IMR-90 (cell line): ENCODE measurements around the gene FNBP1. TPM values are rescaled to one million over a fixed set of nuclear protein-coding genes. Genes with fewer than 3 reads are reported as not detected.
"Not testable (repeated sequence)": the region's sequence is repeated elsewhere in the genome, so short reads cannot be mapped to it uniquely, and the experiment has no call there.

Experiments used
- ATAC-seq: fragments of 200-7000 bp; cut with Tn5 transposase; 2 replicates; pipeline ENCODE4 v1.9.1; 2020; ENCODE audit warnings: low read depth, mild to moderate bottlenecking, moderate library complexity
- BruUV-seq: library from RNA; stranded (reverse); fragments of 400-500 nt; replicated peaks from 2 replicates; lab custom pipeline; 2021; lab: Mats Ljungman, UMichigan
- CTCF ChIA-PET: fragments of 300-600 bp; formaldehyde crosslinking; extraction: SDS; loops from one replicate; lab custom pipeline; 2021; ENCODE audit warnings: antibody characterized with exemption; lab: Yijun Ruan, JAX
- POLR2A ChIA-PET: fragments of 300-600 bp; sonication (Branson Sonifier 250); formaldehyde crosslinking; loops from one replicate; lab custom pipeline; 2022; ENCODE audit warnings: antibody characterized with exemption; ENCODE audit not compliant: unreplicated experiment; lab: Charles Lee
- DNase-seq: peaks from one replicate; pipeline ENCODE4 v3.0.0; 2013
- H2AFZ ChIP-seq: replicated peaks from 2 replicates; pipeline ENCODE3; 2013; ENCODE audit warnings: low read length, mild to moderate bottlenecking; ENCODE audit not compliant: poor library complexity
- H2AK5ac ChIP-seq: 2 replicates; pipeline ENCODE4 v1.6.1; 2013; ENCODE audit warnings: low read depth, low read length, inconsistent platforms
- H2AK9ac ChIP-seq: replicated peaks from 2 replicates; pipeline ENCODE3; 2013; ENCODE audit warnings: mild to moderate bottlenecking, low read depth, low read length, moderate library complexity; ENCODE audit not compliant: poor library complexity
- H2BK120ac ChIP-seq: 2 replicates; pipeline ENCODE4 v1.6.1; 2013; ENCODE audit warnings: low read depth, low read length, inconsistent platforms
- H2BK15ac ChIP-seq: 3 replicates; pipeline ENCODE4 v1.6.1; 2013; ENCODE audit warnings: low read depth, low read length, inconsistent platforms
- H2BK20ac ChIP-seq: 2 replicates; pipeline ENCODE4 v1.6.1; 2013; ENCODE audit warnings: low read depth, mild to moderate bottlenecking, inconsistent platforms, low read length, moderate library complexity
- H2BK5ac ChIP-seq: 2 replicates; pipeline ENCODE4 v1.6.1; 2013; ENCODE audit warnings: mild to moderate bottlenecking, low read depth, low read length, inconsistent platforms; ENCODE audit not compliant: poor library complexity, severe bottlenecking
- H3K14ac ChIP-seq: replicated peaks from 2 replicates; pipeline ENCODE4 v1.6.1; 2013; ENCODE audit warnings: low read depth, low read length, inconsistent platforms
- H3K18ac ChIP-seq: 2 replicates; pipeline ENCODE4 v1.6.1; 2013; ENCODE audit warnings: low read depth, low read length, control low read depth
- H3K23ac ChIP-seq: 2 replicates; pipeline ENCODE4 v1.6.1; 2013; ENCODE audit warnings: low read depth, low read length, inconsistent platforms
- H3K27ac ChIP-seq: 2 replicates; pipeline ENCODE4 v1.5.1; 2013; ENCODE audit warnings: mild to moderate bottlenecking, control low read depth, low read length; ENCODE audit not compliant: insufficient read depth
- H3K27me3 ChIP-seq: 2 replicates; pipeline ENCODE4 v1.6.1; 2013; ENCODE audit warnings: low read length; ENCODE audit not compliant: control insufficient read depth, insufficient read depth
- H3K36me3 ChIP-seq: 2 replicates; pipeline ENCODE4 v1.6.1; 2013; ENCODE audit warnings: low read length, mixed read lengths; ENCODE audit not compliant: control insufficient read depth, insufficient read depth
- H3K4ac ChIP-seq: 2 replicates; pipeline ENCODE4 v1.6.1; 2013; ENCODE audit warnings: low read depth, low read length, inconsistent platforms
- H3K4me1 ChIP-seq: 2 replicates; pipeline ENCODE4 v1.6.1; 2013; ENCODE audit warnings: low read length, mixed read lengths; ENCODE audit not compliant: control insufficient read depth, insufficient read depth
- H3K4me2 ChIP-seq: 2 replicates; pipeline ENCODE4 v1.6.1; 2013; ENCODE audit warnings: low read depth, mild to moderate bottlenecking, control low read depth, low read length, moderate library complexity
- H3K4me3 ChIP-seq: 2 replicates; pipeline ENCODE4 v1.5.1; 2013; ENCODE audit warnings: low read depth, mild to moderate bottlenecking, control low read depth, low read length, moderate library complexity; ENCODE audit not compliant: insufficient read depth
- H3K56ac ChIP-seq: 2 replicates; pipeline ENCODE4 v1.6.1; 2013; ENCODE audit warnings: low read length, inconsistent platforms; ENCODE audit not compliant: insufficient read depth; ENCODE audit errors: extremely low read depth
- H3K79me1 ChIP-seq, 2 experiments: 2 replicates each; pipeline ENCODE4 v1.6.1; 2013; ENCODE audit warnings: low read length in 2 of 2, inconsistent platforms in 1 of 2, low read depth in 1 of 2
- H3K9ac ChIP-seq: 2 replicates; pipeline ENCODE4 v1.6.1; 2013; ENCODE audit warnings: low read depth, low read length, control low read depth
- H3K9me1 ChIP-seq: 2 replicates; pipeline ENCODE4 v1.6.1; 2013; ENCODE audit warnings: low read length, inconsistent platforms; ENCODE audit not compliant: insufficient read depth
- H3K9me3 ChIP-seq: 2 replicates; pipeline ENCODE4 v1.6.1; 2013; ENCODE audit warnings: low read length; ENCODE audit not compliant: control insufficient read depth, insufficient read depth
- H4K20me1 ChIP-seq: 2 replicates; pipeline ENCODE4 v1.6.1; 2013; ENCODE audit warnings: low read length, inconsistent platforms; ENCODE audit not compliant: insufficient read depth
- H4K5ac ChIP-seq: 2 replicates; pipeline ENCODE4 v1.6.1; 2013; ENCODE audit warnings: mild to moderate bottlenecking, low read depth, low read length, control low read depth
- H4K8ac ChIP-seq, 2 experiments: 2 replicates each; pipeline ENCODE4 v1.6.1; 2013; ENCODE audit warnings: low read depth in 2 of 2, low read length in 2 of 2, control low read depth in 1 of 2, inconsistent platforms in 1 of 2
- H4K91ac ChIP-seq: 2 replicates; pipeline ENCODE4 v1.6.1; 2013; ENCODE audit warnings: low read depth, low read length, inconsistent platforms; ENCODE audit not compliant: insufficient read depth
- CEBPB ChIP-seq: IDR thresholded peaks from 2 replicates; pipeline ENCODE4 v1.6.1; 2012; ENCODE audit warnings: low read depth, low read length, improper control_type of control experiment
- WGBS, 2 experiments: methylation state at CpG; one replicate each; pipeline versions ENCODE4 v1.1.5 to v1.1.7; 2013; ENCODE audit warnings: missing lambda C conversion rate in 2 of 2; ENCODE audit not compliant: insufficient read length in 1 of 2; ENCODE audit errors: extremely low coverage in 2 of 2; 5-methylcytosine and 5-hydroxymethylcytosine counted together
- dilution Hi-C: fragments of 300-500 bp; cut with HindIII; formaldehyde crosslinking; loops from one replicate; pipeline ENCODE4 v1.14.3; 2018; ENCODE audit warnings: low sequenced_read_pairs; ENCODE audit not compliant: unreplicated experiment
- in situ Hi-C: fragments of 300-500 bp; cut with MboI; formaldehyde crosslinking; loops from 3 replicates; pipeline ENCODE4 v1.14.3; 2019; ENCODE audit warnings: low sequenced_read_pairs, inconsistent platforms, mixed read lengths
- intact Hi-C: fragments of 100-400 bp; cut with micrococcal nuclease; formaldehyde crosslinking; loops from 2 replicates; pipeline ENCODE4 v1.10.0; 2022
- polyA plus RNA-seq, 3 experiments: library from polyadenylated mRNA; depleted of rRNA; stranded (reverse); fragments of >200 nt; gene quantifications; 2 replicates each; pipeline ENCODE4 v1.2.3, GENCODE V29; 2012; ENCODE audit warnings: low replicate concordance in 1 of 3
- total RNA-seq: library from RNA; depleted of rRNA; stranded (reverse); fragments of >200 nt; gene quantifications from 2 replicates; pipeline ENCODE4 v1.2.3, GENCODE V29; 2012

The FNBP1 gene
- total and polyA plus RNA-seq, 2 of the 4 experiments (the other 2 are of a cell fraction) = 10.3 to 15.4 TPM

DNA sequence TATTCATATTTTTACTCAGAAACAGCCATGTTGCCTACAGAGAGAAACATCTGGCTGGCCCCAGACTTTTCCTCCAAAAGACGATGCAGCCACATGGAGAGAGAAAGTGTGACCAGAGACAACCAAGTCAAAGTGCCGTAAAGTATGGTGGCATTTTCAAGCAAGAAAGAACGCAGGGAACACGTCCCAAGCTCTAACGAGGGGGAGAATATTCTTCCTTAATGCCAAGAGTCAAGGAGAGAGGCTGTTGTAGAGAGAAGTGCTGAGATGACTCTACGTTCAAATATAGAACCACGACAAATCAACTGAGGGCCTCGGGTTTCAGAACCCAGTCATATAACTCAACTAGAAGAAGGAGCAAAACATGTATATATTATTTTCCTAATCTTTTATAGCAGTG lies 55.9 kb downstream of the FNBP1 start:
- no peak overlapping the region for H3K23ac ChIP-seq
- peak; percentile 23 for DNase-seq
- no peak for TF ChIP-seq CEBPB
- CTCF ChIA-PET = no interaction called here
- H3K9me3 ChIP-seq = no peaks in the 10 kb centered on the region
- POLR2A ChIA-PET = no interaction called here
- no peak overlapping the region for H2AFZ ChIP-seq
- H4K5ac ChIP-seq = no peak overlapping the region
- BruUV-seq = no TSS peak
- peaks cover 6% of the 10 kb centered on the region; the same call in 1 of the 2 replicates for H3K9me1 ChIP-seq
- no peak for ATAC-seq
- H3K9ac ChIP-seq = no peak overlapping the region
- H3K4me1 ChIP-seq = peaks cover 11% of the 10 kb centered on the region
- no peak overlapping the region for H2BK120ac ChIP-seq
- no peaks in the 10 kb centered on the region for H3K27me3 ChIP-seq
- no peak overlapping the region for H2BK5ac ChIP-seq
- WGBS, 2 experiments = 60% methylated on average over 1 of the region's 8 CpGs; no CpG with 5 or more reads in 1 of the 2 experiments
- H3K14ac ChIP-seq = no peak overlapping the region
- no peak overlapping the region for H4K91ac ChIP-seq
- intact Hi-C loops (no loop called here), dilution Hi-C loops (no loop called here), in situ Hi-C loops (no loop called here)
- H2BK15ac ChIP-seq = no peak overlapping the region
- H3K79me1 ChIP-seq = peaks cover 17 to 31% of the 10 kb centered on the region in 2 experiments; a peak in 3 of 4 replicates
- no peak overlapping the region for H3K18ac ChIP-seq
- no peaks in the 10 kb centered on the region; the same call in 1 of the 2 replicates for H3K36me3 ChIP-seq
- H3K56ac ChIP-seq = no peak overlapping the region
- H3K27ac ChIP-seq = no peak overlapping the region
- no peak overlapping the region for H3K4me2 ChIP-seq
- H2AK5ac ChIP-seq = no peak overlapping the region
- H3K4ac ChIP-seq = no peak overlapping the region
- H4K8ac ChIP-seq = no peak overlapping the region
- H3K4me3 ChIP-seq = no peak overlapping the region
- no peak overlapping the region for H2AK9ac ChIP-seq
- H2BK20ac ChIP-seq = no peak overlapping the region
- H4K20me1 ChIP-seq = peaks cover 1% of the 10 kb centered on the region; the same call in 1 of the 2 replicates

DNA sequence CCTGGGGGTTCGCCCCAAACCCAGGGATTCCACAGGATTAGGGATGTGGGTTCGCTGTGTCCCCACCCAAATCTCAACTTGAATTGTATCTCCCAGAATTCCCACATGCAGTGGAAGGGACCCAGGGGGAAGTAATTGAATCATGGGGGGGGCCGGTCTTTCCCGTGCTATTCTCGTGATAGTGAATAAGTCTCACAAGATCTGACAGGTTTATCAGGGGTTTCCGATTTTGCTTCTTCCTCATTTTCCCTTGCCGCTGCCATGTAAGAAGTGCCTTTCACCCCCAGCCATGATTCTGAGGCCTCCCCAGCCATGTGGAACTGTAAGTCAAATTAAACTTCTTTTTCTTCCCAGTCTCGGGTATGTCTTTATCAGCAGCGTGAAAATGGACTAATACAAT lies 58.4 kb downstream of the FNBP1 start:
- dilution Hi-C loops, H3K4me1 ChIP-seq, H3K18ac ChIP-seq, H3K4me3 ChIP-seq, H3K9me1 ChIP-seq, H2BK20ac ChIP-seq, POLR2A ChIA-PET, H2AK9ac ChIP-seq, H3K14ac ChIP-seq, H3K23ac ChIP-seq, H2BK15ac ChIP-seq, intact Hi-C loops, H2BK120ac ChIP-seq, H4K8ac ChIP-seq, H2BK5ac ChIP-seq, ATAC-seq, BruUV-seq, H3K9ac ChIP-seq, H2AK5ac ChIP-seq, H2AFZ ChIP-seq, H3K27ac ChIP-seq, H4K5ac ChIP-seq, DNase-seq, H3K27me3 ChIP-seq, H3K36me3 ChIP-seq, H3K56ac ChIP-seq, H3K4ac ChIP-seq, in situ Hi-C loops, H4K91ac ChIP-seq, H3K4me2 ChIP-seq, H3K9me3 ChIP-seq, H4K20me1 ChIP-seq, CTCF ChIA-PET: not testable (repeated sequence)
- peaks cover 21% of the 10 kb centered on the region in 2 experiments; a peak in 3 of 4 replicates for H3K79me1 ChIP-seq
- WGBS, 2 experiments = 94% methylated on average over 2 of the region's 9 CpGs; no CpG with 5 or more reads in 1 of the 2 experiments
